ENCODE measurements around the gene HLA-DQA2. TPM values are rescaled to one million over a fixed set of nuclear protein-coding genes. Genes with fewer than 3 reads are reported as not detected.
A peak's percentile ranks its signal among the peaks of the same experiment; 100 is the strongest.

HLA-DQA2 gene
- polyA plus RNA-seq, 2 of the 4 experiments (the other 2 are of a cell fraction), result not detected

GRCh38 chr6:32759669-32760068, 18.5 kb downstream of the HLA-DQA2 start:
- 11% methylated on average over 1 of the region's 1 CpG for WGBS (ENCODE audit: missing lambda C conversion rate)
- DNase-seq (ENCODE audit: low read depth in 1 of 2, low spot score in 1 of 2), result no peak
- no peaks in the 10 kb centered on the region for H3K9me3 ChIP-seq
- no peak overlapping the region for H3K4me2 ChIP-seq
- no peaks in the 10 kb centered on the region for H3K4me1 ChIP-seq
- ChIA-PET CTCF (no interaction called here), POLR2A (no interaction called here)
- TF ChIP-seq MAFK (IDR thresholded peaks at IDR 0.05; ENCODE audit: partially characterized antibody), result peak; percentile 46
- TF ChIP-seq HOXB5 (CRISPR knock-in tag; IDR thresholded peaks at IDR 0.05), result no peak
- no peak overlapping the region for H3K27ac ChIP-seq
- FAIRE-seq, result no peak
- H3K4me3 ChIP-seq, result no peak overlapping the region
- ATAC-seq, result no peak

- no peaks in the 10 kb centered on the region for H3K4me1 ChIP-seq
- no peaks in the 10 kb centered on the region for H3K9me3 ChIP-seq
- no peak for ATAC-seq
- H3K4me3 ChIP-seq, result no peak overlapping the region
- DNase-seq (ENCODE audit: low read depth in 1 of 2, low spot score in 1 of 2), result no peak
- TF ChIP-seq BHLHE40 (IDR thresholded peaks at IDR 0.05; ENCODE audit: low read depth, low read length) (no peak), RCOR1 (IDR thresholded peaks at IDR 0.05; ENCODE audit: low read depth, low read length) (no peak), FOSB (CRISPR knock-in tag; IDR thresholded peaks at IDR 0.05) (no peak), ZFP36 (IDR thresholded peaks at IDR 0.05; ENCODE audit: borderline replicate concordance, partially characterized antibody) (no peak), JUN (IDR thresholded peaks at IDR 0.05) (no peak), ATOH8 (CRISPR knock-in tag; IDR thresholded peaks at IDR 0.05; ENCODE audit: low read depth) (no peak), MAFK (IDR thresholded peaks at IDR 0.05; ENCODE audit: partially characterized antibody) (no peak), ESRRA (IDR thresholded peaks at IDR 0.05; ENCODE audit: borderline replicate concordance, low read length) (no peak), RAD21 (conservative IDR thresholded peaks at IDR 0.05 in 1 of 2, IDR thresholded peaks at IDR 0.05 in 1 of 2) (no peak), EHF (CRISPR knock-in tag; IDR thresholded peaks at IDR 0.05) (no peak)
- H3K4me2 ChIP-seq, result no peak overlapping the region
- no peak overlapping the region for H3K27ac ChIP-seq
- FAIRE-seq, result no peak
- ChIA-PET CTCF (no interaction called here), POLR2A (no interaction called here)
- WGBS (ENCODE audit: missing lambda C conversion rate), result 58% methylated on average over 14 of the region's 16 CpGs
These were observed 19.9 kb downstream of the HLA-DQA2 start for GRCh38 chr6:32761072-32761471.

- ATAC-seq, result no peak
- H3K27ac ChIP-seq, result no peak overlapping the region
- no peak overlapping the region for H3K4me3 ChIP-seq
- no peak for FAIRE-seq
- no peak overlapping the region for H3K4me2 ChIP-seq
- H3K9me3 ChIP-seq, result no peaks in the 10 kb centered on the region
- 73% methylated on average over 23 of the region's 40 CpGs for WGBS (ENCODE audit: missing lambda C conversion rate)
- H3K4me1 ChIP-seq, result no peaks in the 10 kb centered on the region
- POLR2A ChIA-PET, result no interaction called here
- no peak for TF ChIP-seq MYC (IDR thresholded peaks at IDR 0.05; ENCODE audit: borderline replicate concordance, low read length)
- no peak for TF ChIP-seq ZSCAN20 (CRISPR knock-in tag; IDR thresholded peaks at IDR 0.05)
- no peak for TF ChIP-seq PHF8 (IDR thresholded peaks at IDR 0.05; ENCODE audit: borderline replicate concordance, low read depth)
- TF ChIP-seq RARB (CRISPR knock-in tag; IDR thresholded peaks at IDR 0.05), result no peak
- TF ChIP-seq HMGXB4 (CRISPR knock-in tag; IDR thresholded peaks at IDR 0.05; ENCODE audit: borderline replicate concordance), result no peak
- no peak for TF ChIP-seq SREBF2 (IDR thresholded peaks at IDR 0.05)
- TF ChIP-seq EHMT2 (IDR thresholded peaks at IDR 0.05; ENCODE audit: low read depth), result no peak
- TF ChIP-seq CEBPB (IDR thresholded peaks at IDR 0.05), result no peak
- no peak for DNase-seq (ENCODE audit: low read depth in 1 of 2, low spot score in 1 of 2)
- CTCF ChIA-PET, result no interaction called here
These were observed 20.4 kb downstream of the HLA-DQA2 start for GRCh38 chr6:32761548-32761947.

GRCh38 chr6:32763421-32763820, 22.2 kb downstream of the HLA-DQA2 start, which contains the start of gene HLA-DQB2:
Gene HLA-DQB2 (minus strand): TSS chr6:32763532. CDS start chr6:32763470, 62 bp downstream.
- no peak for FAIRE-seq
- Histone ChIP-seq H3K4me2 (no peak within 1 kb of the TSS), H3K4me3 (no peak within 1 kb of the TSS), H3K4me1 (no peaks in the 10 kb centered on the region), H3K27ac (no peak within 1 kb of the TSS), H3K9me3 (no peaks in the 10 kb centered on the region)
- no peak for ATAC-seq
- TF ChIP-seq MAX (IDR thresholded peaks at IDR 0.05), result no peak
- TF ChIP-seq HMGXB4 (CRISPR knock-in tag; IDR thresholded peaks at IDR 0.05; ENCODE audit: borderline replicate concordance), result no peak
- TF ChIP-seq RARB (CRISPR knock-in tag; IDR thresholded peaks at IDR 0.05), result no peak
- TF ChIP-seq HES2 (IDR thresholded peaks at IDR 0.05), result no peak
- no peak for TF ChIP-seq ZSCAN20 (CRISPR knock-in tag; IDR thresholded peaks at IDR 0.05)
- TF ChIP-seq EP300 (IDR thresholded peaks at IDR 0.05), result no peak
- TF ChIP-seq CBX2 (IDR thresholded peaks at IDR 0.05; ENCODE audit: borderline replicate concordance, low read depth), result no peak
- no peak for TF ChIP-seq BHLHE40 (IDR thresholded peaks at IDR 0.05; ENCODE audit: low read depth, low read length)
- no peak for TF ChIP-seq NFE2L2 (conservative IDR thresholded peaks at IDR 0.05; ENCODE audit: low read length)
- TF ChIP-seq SREBF2 (IDR thresholded peaks at IDR 0.05), result no peak
- TF ChIP-seq ZFP36 (IDR thresholded peaks at IDR 0.05; ENCODE audit: borderline replicate concordance, partially characterized antibody), result no peak
- TF ChIP-seq MAZ (IDR thresholded peaks at IDR 0.05; ENCODE audit: borderline replicate concordance, low read depth, low read length), result no peak
- no peak for TF ChIP-seq ZNF302 (CRISPR knock-in tag; IDR thresholded peaks at IDR 0.05)
- CTCF ChIA-PET, result interaction anchor here (1.0 kb wide), 1 partner anchor 22 kb away, joined by 3 read pairs; no protein-coding TSS in a partner anchor
- no peak for DNase-seq (ENCODE audit: low read depth in 1 of 2, low spot score in 1 of 2)
- 9% methylated on average over 4 of the region's 4 CpGs for WGBS (ENCODE audit: missing lambda C conversion rate)
- POLR2A ChIA-PET, result no interaction called here

Measured in A549 (cell line).